Hematopoietic multipotent progenitor cell (in vitro differentiated cells): ENCODE data around the gene SH3RF1. TPM values are rescaled to one million over a fixed set of nuclear protein-coding genes. Genes with fewer than 3 reads are reported as not detected.
"Not testable (repeated sequence)": the region's sequence is repeated elsewhere in the genome, so short reads cannot be mapped to it uniquely, and the experiment has no call there.

ENCODE experiments used
- DNase-seq, 3 donors: peaks; one replicate each; pipeline ENCODE4 v3.0.0-alpha.2; 2011 to 2015; ENCODE audit warnings: low read depth in 2 of 3, low spot score in 2 of 3
- total RNA-seq: library from RNA; depleted of rRNA; stranded (reverse); fragments of >200 nt; gene quantifications from one replicate; pipeline ENCODE4 v1.2.3, GENCODE V29; 2012

The SH3RF1 gene
- total RNA-seq, 1 donor, result 12.1 TPM

- not testable (repeated sequence) for DNase-seq
Measured at GRCh38 chr4:169277838-169278237, 7.1 kb upstream of the SH3RF1 start.

- peak in 1 of 3 donors; percentile 23 for DNase-seq
Measured at GRCh38 chr4:169275180-169275579, 4.4 kb upstream of the SH3RF1 start.

- DNase-seq, result no peak
Measured at GRCh38 chr4:169274033-169274432, 3.3 kb upstream of the SH3RF1 start.

- DNase-seq, result no peak
Measured at GRCh38 chr4:169272265-169272886, 1.6 kb upstream of the SH3RF1 start.

- no peak for DNase-seq
Measured at GRCh38 chr4:169271692-169272007, 894 bp upstream of the SH3RF1 start.

GRCh38 chr4:169269916-169270809 lies 593 bp downstream of the SH3RF1 start:
- peak in 2 of 3 donors; percentile 46 to 63 for DNase-seq

GRCh38 chr4:169268951-169269760 lies 1.6 kb downstream of the SH3RF1 start:
- DNase-seq, result no peak

- DNase-seq, result no peak
Measured at GRCh38 chr4:169267070-169267469, 3.7 kb downstream of the SH3RF1 start.

GRCh38 chr4:169266661-169267060 lies 4.1 kb downstream of the SH3RF1 start:
- DNase-seq, result no peak

- no peak for DNase-seq
Measured at GRCh38 chr4:169266081-169266480, 4.7 kb downstream of the SH3RF1 start.

GRCh38 chr4:169263791-169264392 lies 6.9 kb downstream of the SH3RF1 start:
- DNase-seq, result no peak

GRCh38 chr4:169260217-169260866 lies 10.4 kb downstream of the SH3RF1 start:
- no peak for DNase-seq

GRCh38 chr4:169259271-169259670 lies 11.5 kb downstream of the SH3RF1 start:
- no peak for DNase-seq

- DNase-seq, result no peak
Measured at GRCh38 chr4:169258141-169258540, 12.6 kb downstream of the SH3RF1 start.

GRCh38 chr4:169256856-169257761 lies 13.6 kb downstream of the SH3RF1 start:
- DNase-seq, result no peak

- DNase-seq, result no peak
Measured at GRCh38 chr4:169256101-169256612, 14.6 kb downstream of the SH3RF1 start.

GRCh38 chr4:169254546-169254983 lies 16.2 kb downstream of the SH3RF1 start:
- DNase-seq, result no peak

GRCh38 chr4:169253904-169254303 lies 16.9 kb downstream of the SH3RF1 start:
- no peak for DNase-seq

GRCh38 chr4:169253113-169253671 lies 17.6 kb downstream of the SH3RF1 start:
- no peak for DNase-seq
